KMS-11 (cell line): ENCODE data around the gene USP24.

Experiments
- H2AFZ ChIP-seq: fragments of 200-600 bp; sonication (generic); 2 replicates; pipeline ENCODE4 v1.6.1; 2016; ENCODE audit warnings: antibody characterized with exemption, mixed run types, low read depth
- H3K27ac ChIP-seq: fragments of 200-600 bp; sonication (generic); 2 replicates; pipeline ENCODE4 v1.6.1; 2016; ENCODE audit warnings: mild to moderate bottlenecking, mixed run types
- H3K27me3 ChIP-seq: fragments of 200-600 bp; sonication (generic); 2 replicates; pipeline ENCODE4 v1.6.1; 2017; ENCODE audit warnings: mild to moderate bottlenecking, low read depth, mixed run types, moderate library complexity; ENCODE audit not compliant: insufficient read depth
- H3K36me3 ChIP-seq: fragments of 200-600 bp; sonication (generic); 2 replicates; pipeline ENCODE4 v1.6.1; 2017; ENCODE audit warnings: mild to moderate bottlenecking, mixed run types; ENCODE audit not compliant: insufficient read depth
- H3K4me1 ChIP-seq: fragments of 200-600 bp; sonication (generic); 2 replicates; pipeline ENCODE4 v1.6.1; 2016; ENCODE audit warnings: mild to moderate bottlenecking, low read depth, mixed run types; ENCODE audit not compliant: poor library complexity, severe bottlenecking
- H3K4me2 ChIP-seq: fragments of 200-600 bp; sonication (generic); 2 replicates; pipeline ENCODE4 v1.7.0; 2016; ENCODE audit warnings: mild to moderate bottlenecking, mixed run types
- H3K4me3 ChIP-seq: fragments of 200-600 bp; sonication (generic); IDR thresholded peaks from 2 replicates; pipeline ENCODE4 v1.6.1; 2017; ENCODE audit warnings: low read depth, low read length, mixed read lengths; ENCODE audit not compliant: insufficient read depth
- H3K79me2 ChIP-seq: fragments of 200-600 bp; sonication (generic); 2 replicates; pipeline ENCODE4 v1.6.1; 2016; ENCODE audit warnings: low read depth, mixed run types; ENCODE audit not compliant: insufficient read depth
- H3K9ac ChIP-seq: fragments of 200-600 bp; sonication (generic); 2 replicates; pipeline ENCODE4 v1.6.1; 2016; ENCODE audit warnings: mild to moderate bottlenecking, mixed run types
- H4K20me1 ChIP-seq: fragments of 200-600 bp; sonication (generic); 2 replicates; pipeline ENCODE4 v1.6.1; 2016; ENCODE audit warnings: mild to moderate bottlenecking, mixed run types; ENCODE audit not compliant: insufficient read depth
- CTCF ChIP-seq: fragments of 200-600 bp; sonication (generic); conservative IDR thresholded peaks from 2 replicates; pipeline ENCODE4 v1.6.1; 2017; ENCODE audit warnings: low read depth, mild to moderate bottlenecking, antibody characterized with exemption, low read length, moderate library complexity, mixed read lengths

Gene USP24

GRCh38 chr1:55168353-55168752 is 46.8 kb downstream of the USP24 start:
- Histone ChIP-seq H3K4me3 (no peak overlapping the region), H3K36me3 (no peaks in the 10 kb centered on the region), H3K9ac (no peak overlapping the region), H2AFZ (no peak overlapping the region), H4K20me1 (no peaks in the 10 kb centered on the region), H3K79me2 (no peaks in the 10 kb centered on the region), H3K4me2 (no peak overlapping the region), H3K4me1 (peaks cover 13% of the 10 kb centered on the region), H3K27me3 (no peaks in the 10 kb centered on the region), H3K27ac (no peak overlapping the region)
- no peak for TF ChIP-seq CTCF

- H3K4me2 ChIP-seq = no peak overlapping the region
- H3K79me2 ChIP-seq = no peaks in the 10 kb centered on the region
- no peaks in the 10 kb centered on the region for H4K20me1 ChIP-seq
- H2AFZ ChIP-seq = no peak overlapping the region
- H3K27me3 ChIP-seq = no peaks in the 10 kb centered on the region
- no peak for TF ChIP-seq CTCF
- H3K27ac ChIP-seq = no peak overlapping the region
- peaks cover 13% of the 10 kb centered on the region for H3K4me1 ChIP-seq
- H3K9ac ChIP-seq = no peak overlapping the region
- no peak overlapping the region for H3K4me3 ChIP-seq
- no peaks in the 10 kb centered on the region for H3K36me3 ChIP-seq
These were observed 47.8 kb downstream of the USP24 start for GRCh38 chr1:55167224-55167871.

- H3K4me3 ChIP-seq = no peak overlapping the region
- peaks cover 13% of the 10 kb centered on the region for H3K4me1 ChIP-seq
- no peak overlapping the region; the same call in 1 of the 2 replicates for H3K27ac ChIP-seq
- no peaks in the 10 kb centered on the region for H4K20me1 ChIP-seq
- H3K27me3 ChIP-seq = no peaks in the 10 kb centered on the region
- H3K79me2 ChIP-seq = no peaks in the 10 kb centered on the region
- no peak overlapping the region for H2AFZ ChIP-seq
- no peak for TF ChIP-seq CTCF
- H3K36me3 ChIP-seq = no peaks in the 10 kb centered on the region
- no peak overlapping the region for H3K9ac ChIP-seq
- 0 out of 2 replicates have a peak overlapping the region, but pooled peaks have one; percentile 13 for H3K4me2 ChIP-seq
These were observed 50.3 kb downstream of the USP24 start for GRCh38 chr1:55164906-55165305.

- Histone ChIP-seq H3K9ac (no peak overlapping the region), H3K4me1 (peaks cover 45% of the 10 kb centered on the region)
These were observed 55.6 kb downstream of the USP24 start for GRCh38 chr1:55159571-55159970.

More at GRCh38 chr1:55159571-55159970, 55.6 kb downstream of the USP24 start:
- Histone ChIP-seq H4K20me1 (no peaks in the 10 kb centered on the region), H3K4me3 (no peak overlapping the region), H3K27ac (no peak overlapping the region), H3K36me3 (no peaks in the 10 kb centered on the region), H2AFZ (no peak overlapping the region), H3K4me2 (no peak overlapping the region), H3K27me3 (no peaks in the 10 kb centered on the region), H3K79me2 (no peaks in the 10 kb centered on the region)
- TF ChIP-seq CTCF = no peak
